SK-N-SH (cell line): ENCODE measurements around the gene UQCRC1. TPM values are rescaled to one million over a fixed set of nuclear protein-coding genes. Genes with fewer than 3 reads are reported as not detected.

Experiments
- CTCF ChIA-PET: fragments of 300-600, 350-600 bp; formaldehyde crosslinking; extraction: SDS; loops from one replicate; lab custom pipeline; 2021; lab: Yijun Ruan, JAX
- POLR2A ChIA-PET: fragments of 350-600 bp; sonication (Branson Sonifier 250); formaldehyde crosslinking; extraction: SDS; loops from one replicate; lab custom pipeline; 2020; ENCODE audit warnings: antibody characterized with exemption, inconsistent platforms; lab: Yijun Ruan, JAX
- DNase-seq: peaks from one replicate; pipeline ENCODE4 v3.0.0; 2012
- H2AFZ ChIP-seq: fragments of 200-600 bp; sonication (generic); 2 replicates; pipeline ENCODE4 v1.8.1; 2016; ENCODE audit warnings: antibody characterized with exemption, mild to moderate bottlenecking, low read depth
- H3F3A ChIP-seq: fragments of 200-600 bp; sonication (generic); replicated peaks from 2 replicates; pipeline ENCODE3; 2016; ENCODE audit warnings: antibody characterized with exemption, mild to moderate bottlenecking; ENCODE audit not compliant: insufficient read depth
- H3K27ac ChIP-seq, 2 experiments: fragments of 200-500 bp in 1 of 2; fragments of 200-600 bp in 1 of 2; sonication (Bioruptor generic) in 1 of 2; sonication (generic), shearing (Covaris generic) in 1 of 2; 2 replicates each; pipeline versions ENCODE4 v1.5.1 to v1.6.1; 2014 to 2016; ENCODE audit warnings: low read depth in 2 of 2, inconsistent platforms in 1 of 2, low read length in 1 of 2, mild to moderate bottlenecking in 1 of 2, mixed read lengths in 1 of 2
- H3K27me3 ChIP-seq: fragments of 200-600 bp; sonication (generic), shearing (Covaris generic); 2 replicates; pipeline ENCODE4 v1.6.1; 2016; ENCODE audit warnings: mixed run types; ENCODE audit not compliant: insufficient read depth
- H3K36me3 ChIP-seq, 2 experiments: fragments of 200-500 bp in 1 of 2; fragments of 200-600 bp in 1 of 2; sonication (Bioruptor generic) in 1 of 2; sonication (generic) in 1 of 2; replicated peaks in 1 of 2; 2 replicates each; pipeline versions ENCODE3 to v1.5.1; 2014 to 2016; ENCODE audit warnings: low read length in 1 of 2, mild to moderate bottlenecking in 1 of 2; ENCODE audit not compliant: insufficient read depth in 2 of 2, control insufficient read depth in 1 of 2
- H3K4me1 ChIP-seq, 2 experiments: fragments of 200-500 bp in 1 of 2; fragments of 200-600 bp in 1 of 2; sonication (Bioruptor generic) in 1 of 2; sonication (generic), shearing (Covaris generic) in 1 of 2; 2 replicates each; pipeline versions ENCODE4 v1.5.1 to v1.6.1; 2014 to 2016; ENCODE audit warnings: low read depth in 1 of 2, low read length in 1 of 2, mixed run types in 1 of 2; ENCODE audit not compliant: insufficient read depth in 2 of 2, control insufficient read depth in 1 of 2
- H3K4me2 ChIP-seq: fragments of 200-600 bp; sonication (generic), shearing (Covaris generic); 2 replicates; pipeline ENCODE4 v1.6.1; 2017; ENCODE audit warnings: mixed run types
- H3K4me3 ChIP-seq, 2 experiments: fragments of 200-500 bp in 1 of 2; fragments of 200-600 bp in 1 of 2; sonication (Bioruptor generic) in 1 of 2; sonication (generic), shearing (Covaris generic) in 1 of 2; 2 replicates each; pipeline versions ENCODE4 v1.5.1 to v1.8.1; 2014 to 2016; ENCODE audit warnings: low read depth in 2 of 2, inconsistent platforms in 1 of 2, low read length in 1 of 2, mild to moderate bottlenecking in 1 of 2, mixed read lengths in 1 of 2, moderate library complexity in 1 of 2
- H3K79me2 ChIP-seq: fragments of 200-600 bp; sonication (generic); 2 replicates; pipeline ENCODE4 v1.8.1; 2017; ENCODE audit warnings: mild to moderate bottlenecking; ENCODE audit not compliant: insufficient read depth
- H3K9ac ChIP-seq: fragments of 200-600 bp; sonication (generic); 2 replicates; pipeline ENCODE4 v1.6.1; 2017; ENCODE audit warnings: mixed run types
- H3K9me2 ChIP-seq: fragments of 200-600 bp; sonication (generic); 2 replicates; pipeline ENCODE4 v1.6.1; 2017; ENCODE audit warnings: mixed run types
- H3K9me3 ChIP-seq: fragments of 200-600 bp; sonication (generic); 2 replicates; pipeline ENCODE4 v1.6.1; 2017; ENCODE audit warnings: mixed run types, mild to moderate bottlenecking, moderate library complexity
- H4K20me1 ChIP-seq: fragments of 200-600 bp; sonication (generic); 2 replicates; pipeline ENCODE4 v1.6.1; 2017; ENCODE audit warnings: mild to moderate bottlenecking, mixed run types; ENCODE audit not compliant: insufficient read depth
- CTCF ChIP-seq: fragments of 200-600 bp; sonication (generic); IDR thresholded peaks from 2 replicates; pipeline ENCODE4 v1.6.1; 2017; ENCODE audit warnings: antibody characterized with exemption, mild to moderate bottlenecking, moderate library complexity
- EP300 ChIP-seq, 2 experiments: IDR thresholded peaks; 2 replicates each; pipeline versions ENCODE4 v1.4.0 to v1.6.1; 2012; ENCODE audit warnings: borderline replicate concordance in 1 of 2, low read depth in 1 of 2, low read length in 1 of 2
- FOSL2 ChIP-seq: IDR thresholded peaks from 2 replicates; pipeline ENCODE4 v1.4.0; 2012; ENCODE audit warnings: low read depth, mild to moderate bottlenecking, moderate library complexity, borderline replicate concordance
- FOXM1 ChIP-seq: IDR thresholded peaks from 2 replicates; pipeline ENCODE4 v1.4.0; 2012; ENCODE audit warnings: low read depth, mild to moderate bottlenecking
- GABPA ChIP-seq: IDR thresholded peaks from 2 replicates; pipeline ENCODE4 v1.4.0; 2012; ENCODE audit warnings: low read depth, mild to moderate bottlenecking
- GATA2 ChIP-seq: sonication (generic); formaldehyde crosslinking; IDR thresholded peaks from 2 replicates; pipeline ENCODE4 v1.5.0; 2020; ENCODE audit warnings: mild to moderate bottlenecking, missing genetic modification reagents
- MAX ChIP-seq: IDR thresholded peaks from 2 replicates; pipeline ENCODE4 v1.4.0; 2012; ENCODE audit warnings: low read depth
- MXI1 ChIP-seq: IDR thresholded peaks from 2 replicates; pipeline ENCODE4 v1.6.1; 2012; ENCODE audit warnings: mild to moderate bottlenecking, low read depth, low read length, improper control_type of control experiment
- NRF1 ChIP-seq: IDR thresholded peaks from 2 replicates; pipeline ENCODE4 v1.6.1; 2012; ENCODE audit warnings: low read depth, mild to moderate bottlenecking, low read length
- RXRA ChIP-seq: IDR thresholded peaks from 2 replicates; pipeline ENCODE4 v1.4.0; 2012; ENCODE audit warnings: low read depth, mild to moderate bottlenecking, borderline replicate concordance
- SIN3A ChIP-seq: IDR thresholded peaks from 2 replicates; pipeline ENCODE4 v1.6.1; 2012; ENCODE audit warnings: low read depth, mild to moderate bottlenecking, low read length, moderate library complexity, borderline replicate concordance
- TAF1 ChIP-seq: IDR thresholded peaks from 2 replicates; pipeline ENCODE4 v1.6.1; 2012; ENCODE audit warnings: low read depth, mild to moderate bottlenecking, low read length, moderate library complexity, borderline replicate concordance
- YY1 ChIP-seq: IDR thresholded peaks from 2 replicates; pipeline ENCODE4 v1.4.0; 2012; ENCODE audit warnings: low read depth, mild to moderate bottlenecking
- WGBS: methylation state at CpG from one replicate; pipeline ENCODE4 v1.1.6; 2017; ENCODE audit warnings: low lambda C conversion rate; 5-methylcytosine and 5-hydroxymethylcytosine counted together
- polyA plus RNA-seq, 3 experiments: library from polyadenylated mRNA; depleted of rRNA; stranded (reverse); fragments of >200 nt; gene quantifications; 2 replicates each; pipeline ENCODE4 v1.2.3, GENCODE V29; 2012
- TF ChIP-seq, protein P1 (sequence below): IDR thresholded peaks from 2 replicates; pipeline ENCODE4 v1.6.1; 2012; ENCODE audit warnings: mild to moderate bottlenecking, low read depth, low read length, moderate library complexity
- TF ChIP-seq, protein P2 (sequence below): IDR thresholded peaks from 2 replicates; pipeline ENCODE4; 2012

The UQCRC1 gene
- polyA plus RNA-seq, 1 of the 3 experiments (the other 2 are of a cell fraction) = 284 TPM

GRCh38 chr3:48612309-48612708 lies 2.9 kb upstream of the UQCRC1 start (continued):
- TF ChIP-seq, protein P1, sequence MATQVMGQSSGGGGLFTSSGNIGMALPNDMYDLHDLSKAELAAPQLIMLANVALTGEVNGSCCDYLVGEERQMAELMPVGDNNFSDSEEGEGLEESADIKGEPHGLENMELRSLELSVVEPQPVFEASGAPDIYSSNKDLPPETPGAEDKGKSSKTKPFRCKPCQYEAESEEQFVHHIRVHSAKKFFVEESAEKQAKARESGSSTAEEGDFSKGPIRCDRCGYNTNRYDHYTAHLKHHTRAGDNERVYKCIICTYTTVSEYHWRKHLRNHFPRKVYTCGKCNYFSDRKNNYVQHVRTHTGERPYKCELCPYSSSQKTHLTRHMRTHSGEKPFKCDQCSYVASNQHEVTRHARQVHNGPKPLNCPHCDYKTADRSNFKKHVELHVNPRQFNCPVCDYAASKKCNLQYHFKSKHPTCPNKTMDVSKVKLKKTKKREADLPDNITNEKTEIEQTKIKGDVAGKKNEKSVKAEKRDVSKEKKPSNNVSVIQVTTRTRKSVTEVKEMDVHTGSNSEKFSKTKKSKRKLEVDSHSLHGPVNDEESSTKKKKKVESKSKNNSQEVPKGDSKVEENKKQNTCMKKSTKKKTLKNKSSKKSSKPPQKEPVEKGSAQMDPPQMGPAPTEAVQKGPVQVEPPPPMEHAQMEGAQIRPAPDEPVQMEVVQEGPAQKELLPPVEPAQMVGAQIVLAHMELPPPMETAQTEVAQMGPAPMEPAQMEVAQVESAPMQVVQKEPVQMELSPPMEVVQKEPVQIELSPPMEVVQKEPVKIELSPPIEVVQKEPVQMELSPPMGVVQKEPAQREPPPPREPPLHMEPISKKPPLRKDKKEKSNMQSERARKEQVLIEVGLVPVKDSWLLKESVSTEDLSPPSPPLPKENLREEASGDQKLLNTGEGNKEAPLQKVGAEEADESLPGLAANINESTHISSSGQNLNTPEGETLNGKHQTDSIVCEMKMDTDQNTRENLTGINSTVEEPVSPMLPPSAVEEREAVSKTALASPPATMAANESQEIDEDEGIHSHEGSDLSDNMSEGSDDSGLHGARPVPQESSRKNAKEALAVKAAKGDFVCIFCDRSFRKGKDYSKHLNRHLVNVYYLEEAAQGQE = no peak
- TF ChIP-seq, all 33 proteins: peak for 0

DNA sequence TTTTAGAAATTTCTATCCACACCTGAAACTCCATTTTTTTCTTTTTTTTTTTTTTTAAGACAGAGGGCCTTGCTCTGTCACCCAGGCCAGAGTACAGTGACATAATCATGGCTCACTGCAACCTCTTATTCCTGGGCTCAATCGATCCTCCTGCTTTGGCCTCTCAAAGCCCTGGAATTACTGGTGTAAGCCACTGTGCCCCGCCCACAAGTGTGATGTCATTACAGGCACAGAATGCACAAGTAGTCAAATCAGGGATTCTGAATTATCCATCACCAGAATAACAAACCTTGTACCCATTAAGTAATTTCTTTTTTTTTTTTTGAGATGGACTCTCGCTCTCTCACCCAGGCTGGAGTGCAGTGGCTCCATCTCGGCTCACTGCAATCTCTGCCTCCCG lies 1.9 kb downstream of the UQCRC1 start:
- CTCF ChIA-PET = interaction anchor here (1.2 kb wide), 1 partner anchor 49 kb away, joined by 4 read pairs; no protein-coding TSS in a partner anchor
- peaks cover 36 to 46% of the 10 kb centered on the region in 2 experiments for H3K36me3 ChIP-seq
- no peak for TF ChIP-seq CTCF
- no peak for TF ChIP-seq GABPA
- TF ChIP-seq MXI1 = no peak
- no peak for TF ChIP-seq EP300 (IDR thresholded peaks at IDR 0.05; ENCODE audit: borderline replicate concordance in 1 of 2, low read depth in 1 of 2, low read length in 1 of 2)
- TF ChIP-seq NRF1 = no peak
- TF ChIP-seq FOXM1 = no peak

GRCh38 chr3:48601622-48601994 lies 7.8 kb downstream of the UQCRC1 start:
- Histone ChIP-seq H3F3A (peaks cover 38% of the 10 kb centered on the region), H2AFZ (no peak overlapping the region), H3K4me3 (no peak overlapping the region), H3K79me2 (peaks cover 19% of the 10 kb centered on the region), H3K27ac (no peak overlapping the region), H3K27me3 (no peaks in the 10 kb centered on the region), H3K9me2 (no peaks in the 10 kb centered on the region), H3K36me3 (peaks cover 41 to 64% of the 10 kb centered on the region in 2 experiments), H3K9ac (no peak overlapping the region), H3K4me1 (peaks cover 11 to 25% of the 10 kb centered on the region in 2 experiments; a peak in 3 of 4 replicates), H3K4me2 (no peak overlapping the region), H4K20me1 (no peaks in the 10 kb centered on the region), H3K9me3 (no peaks in the 10 kb centered on the region)
- CTCF ChIA-PET = interaction anchor here (1.1 to 1.5 kb wide), 2 partner anchors 34 to 165 kb away, joined by 3 read pairs; partner anchors contain the start of gene SLC26A6
- POLR2A ChIA-PET = no interaction called here
- DNase-seq = no peak
- WGBS = 100% methylated on average over 1 of the region's 2 CpGs
- no peak for TF ChIP-seq GATA2
- TF ChIP-seq MXI1 = no peak
- TF ChIP-seq, protein P1 = no peak
- TF ChIP-seq RXRA = no peak
- TF ChIP-seq FOSL2 = no peak
- no peak for TF ChIP-seq TAF1
- no peak for TF ChIP-seq SIN3A
- no peak for TF ChIP-seq YY1
- TF ChIP-seq MAX = no peak
- TF ChIP-seq, protein P2, sequence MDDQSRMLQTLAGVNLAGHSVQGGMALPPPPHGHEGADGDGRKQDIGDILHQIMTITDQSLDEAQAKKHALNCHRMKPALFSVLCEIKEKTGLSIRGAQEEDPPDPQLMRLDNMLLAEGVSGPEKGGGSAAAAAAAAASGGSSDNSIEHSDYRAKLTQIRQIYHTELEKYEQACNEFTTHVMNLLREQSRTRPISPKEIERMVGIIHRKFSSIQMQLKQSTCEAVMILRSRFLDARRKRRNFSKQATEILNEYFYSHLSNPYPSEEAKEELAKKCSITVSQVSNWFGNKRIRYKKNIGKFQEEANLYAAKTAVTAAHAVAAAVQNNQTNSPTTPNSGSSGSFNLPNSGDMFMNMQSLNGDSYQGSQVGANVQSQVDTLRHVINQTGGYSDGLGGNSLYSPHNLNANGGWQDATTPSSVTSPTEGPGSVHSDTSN = no peak

More for the DNA sequence above, 1.9 kb downstream of the UQCRC1 start:
- no peak for DNase-seq
- H3F3A ChIP-seq = peaks cover 5% of the 10 kb centered on the region
- no peaks in the 10 kb centered on the region for H4K20me1 ChIP-seq
- no peaks in the 10 kb centered on the region for H3K27me3 ChIP-seq
- 84% methylated on average over 5 of the region's 5 CpGs for WGBS
- no peak overlapping the region for H2AFZ ChIP-seq
- no peak overlapping the region for H3K4me2 ChIP-seq
- H3K4me1 ChIP-seq = peaks cover 5 to 7% of the 10 kb centered on the region in 2 experiments; a peak in 3 of 4 replicates
- H3K79me2 ChIP-seq = peaks cover 47% of the 10 kb centered on the region
- H3K4me3 ChIP-seq = no peak overlapping the region
- POLR2A ChIA-PET = no interaction called here
- H3K9me3 ChIP-seq = no peaks in the 10 kb centered on the region
- H3K27ac ChIP-seq = no peak overlapping the region
- no peak overlapping the region for H3K9ac ChIP-seq
- no peaks in the 10 kb centered on the region for H3K9me2 ChIP-seq
